Measurements from ENCODE around the gene SCLY.

Gene SCLY

GRCh38 chr2:238022594-238023157, 38.1 kb upstream of the SCLY start:
- DNase-seq (ENCODE audit: low read depth) = no peak
- H3K4me3 ChIP-seq (ENCODE audit: low read depth, low read length) = no peak overlapping the region
- TF ChIP-seq CTCF (IDR thresholded peaks at IDR 0.05; ENCODE audit: low read depth, low read length, missing control alignments) = no peak

GRCh38 chr2:238023608-238024007, 37.2 kb upstream of the SCLY start:
- TF ChIP-seq CTCF (IDR thresholded peaks at IDR 0.05; ENCODE audit: low read depth, low read length, missing control alignments) = no peak
- no peak overlapping the region for H3K4me3 ChIP-seq (ENCODE audit: low read depth, low read length)
- no peak for DNase-seq (ENCODE audit: low read depth)

GRCh38 chr2:238024986-238025385, 35.8 kb upstream of the SCLY start:
- TF ChIP-seq CTCF (IDR thresholded peaks at IDR 0.05; ENCODE audit: low read depth, low read length, missing control alignments) = no peak
- H3K4me3 ChIP-seq (ENCODE audit: low read depth, low read length) = no peak overlapping the region
- DNase-seq (ENCODE audit: low read depth) = no peak

- no peak for TF ChIP-seq CTCF (IDR thresholded peaks at IDR 0.05; ENCODE audit: low read depth, low read length, missing control alignments)
- no peak for DNase-seq (ENCODE audit: low read depth)
- H3K4me3 ChIP-seq (ENCODE audit: low read depth, low read length) = no peak overlapping the region
Observed at GRCh38 chr2:238025741-238026360, 35.0 kb upstream of the SCLY start.

- no peak for TF ChIP-seq CTCF (IDR thresholded peaks at IDR 0.05; ENCODE audit: low read depth, low read length, missing control alignments)
- no peak for DNase-seq (ENCODE audit: low read depth)
- H3K4me3 ChIP-seq (ENCODE audit: low read depth, low read length) = no peak overlapping the region
Observed at GRCh38 chr2:238027058-238027457, 33.7 kb upstream of the SCLY start.

- no peak for DNase-seq (ENCODE audit: low read depth)
- TF ChIP-seq CTCF (IDR thresholded peaks at IDR 0.05; ENCODE audit: low read depth, low read length, missing control alignments) = no peak
- no peak overlapping the region for H3K4me3 ChIP-seq (ENCODE audit: low read depth, low read length)
Observed at GRCh38 chr2:238027591-238028415, 33.0 kb upstream of the SCLY start.

Measured in GM12864 (cell line).